Ishikawa (cell line): ENCODE results near the gene MAP2K1.

ENCODE experiments used
- CEBPB ChIP-seq: IDR thresholded peaks from 2 replicates; pipeline ENCODE4 v1.6.1; 2012
- CREB1 ChIP-seq: IDR thresholded peaks from 2 replicates; pipeline ENCODE4 v1.6.1; 2012; ENCODE audit warnings: low read depth
- EGR1 ChIP-seq: IDR thresholded peaks from 2 replicates; pipeline ENCODE4 v1.6.1; 2012
- EP300 ChIP-seq: IDR thresholded peaks from 2 replicates; pipeline ENCODE4 v1.6.1; 2012; ENCODE audit warnings: borderline replicate concordance
- FOXM1 ChIP-seq: IDR thresholded peaks from 2 replicates; pipeline ENCODE4 v1.6.1; 2012; ENCODE audit warnings: low read depth, borderline replicate concordance
- NFIC ChIP-seq: IDR thresholded peaks from 2 replicates; pipeline ENCODE4 v1.6.1; 2012
- RAD21 ChIP-seq: IDR thresholded peaks from 2 replicates; pipeline ENCODE4 v1.6.1; 2012; ENCODE audit warnings: low read depth
- TAF1 ChIP-seq: IDR thresholded peaks from 2 replicates; pipeline ENCODE4 v1.6.1; 2012; ENCODE audit warnings: low read depth, mild to moderate bottlenecking
- TCF12 ChIP-seq: IDR thresholded peaks from 2 replicates; pipeline ENCODE4 v1.6.1; 2012; ENCODE audit warnings: low read depth
- TEAD4 ChIP-seq: IDR thresholded peaks from 2 replicates; pipeline ENCODE4 v1.6.1; 2012
- YY1 ChIP-seq: IDR thresholded peaks from 2 replicates; pipeline ENCODE4 v1.6.1; 2012; ENCODE audit warnings: low read depth
- ZBTB7A ChIP-seq: IDR thresholded peaks from 2 replicates; pipeline ENCODE4 v1.6.1; 2012; ENCODE audit warnings: low read depth
- TF ChIP-seq, protein P1 (sequence below): IDR thresholded peaks from 2 replicates; pipeline ENCODE4 v1.6.1; 2012
- TF ChIP-seq, protein P2 (sequence below): IDR thresholded peaks from 2 replicates; pipeline ENCODE4 v1.6.1; 2012; ENCODE audit warnings: low read depth, mild to moderate bottlenecking
- TF ChIP-seq, protein P3 (sequence below): IDR thresholded peaks from 2 replicates; pipeline ENCODE4 v1.6.1; 2012

Gene MAP2K1

DNA sequence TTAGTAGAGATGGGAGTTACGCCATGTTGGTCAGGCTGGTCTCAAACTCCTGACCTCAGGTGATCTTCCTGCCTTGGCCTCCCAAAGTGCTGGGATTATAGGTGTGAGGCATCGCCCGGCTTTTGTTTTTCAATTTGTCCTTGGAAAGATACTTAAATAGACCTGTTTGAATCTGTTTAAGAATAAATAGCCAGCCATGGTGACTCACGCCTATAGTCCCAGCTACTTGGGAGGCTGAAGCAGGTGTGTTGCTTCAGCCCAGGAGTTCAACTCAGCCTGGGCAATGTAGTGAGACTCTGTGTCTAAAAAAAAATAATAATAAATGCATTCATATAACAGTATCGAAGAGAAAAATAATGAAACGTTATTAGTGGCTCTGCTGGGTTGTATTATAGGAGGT is 93.6 kb downstream of the MAP2K1 start:
- TF ChIP-seq TCF12 (no peak), EGR1 (no peak), RAD21 (no peak), CREB1 (no peak), YY1 (no peak), EP300 (no peak), TAF1 (no peak), ZBTB7A (no peak), FOXM1 (no peak)
- TF ChIP-seq, protein P1, sequence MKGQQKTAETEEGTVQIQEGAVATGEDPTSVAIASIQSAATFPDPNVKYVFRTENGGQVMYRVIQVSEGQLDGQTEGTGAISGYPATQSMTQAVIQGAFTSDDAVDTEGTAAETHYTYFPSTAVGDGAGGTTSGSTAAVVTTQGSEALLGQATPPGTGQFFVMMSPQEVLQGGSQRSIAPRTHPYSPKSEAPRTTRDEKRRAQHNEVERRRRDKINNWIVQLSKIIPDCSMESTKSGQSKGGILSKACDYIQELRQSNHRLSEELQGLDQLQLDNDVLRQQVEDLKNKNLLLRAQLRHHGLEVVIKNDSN: no peak
- TF ChIP-seq, protein P2, sequence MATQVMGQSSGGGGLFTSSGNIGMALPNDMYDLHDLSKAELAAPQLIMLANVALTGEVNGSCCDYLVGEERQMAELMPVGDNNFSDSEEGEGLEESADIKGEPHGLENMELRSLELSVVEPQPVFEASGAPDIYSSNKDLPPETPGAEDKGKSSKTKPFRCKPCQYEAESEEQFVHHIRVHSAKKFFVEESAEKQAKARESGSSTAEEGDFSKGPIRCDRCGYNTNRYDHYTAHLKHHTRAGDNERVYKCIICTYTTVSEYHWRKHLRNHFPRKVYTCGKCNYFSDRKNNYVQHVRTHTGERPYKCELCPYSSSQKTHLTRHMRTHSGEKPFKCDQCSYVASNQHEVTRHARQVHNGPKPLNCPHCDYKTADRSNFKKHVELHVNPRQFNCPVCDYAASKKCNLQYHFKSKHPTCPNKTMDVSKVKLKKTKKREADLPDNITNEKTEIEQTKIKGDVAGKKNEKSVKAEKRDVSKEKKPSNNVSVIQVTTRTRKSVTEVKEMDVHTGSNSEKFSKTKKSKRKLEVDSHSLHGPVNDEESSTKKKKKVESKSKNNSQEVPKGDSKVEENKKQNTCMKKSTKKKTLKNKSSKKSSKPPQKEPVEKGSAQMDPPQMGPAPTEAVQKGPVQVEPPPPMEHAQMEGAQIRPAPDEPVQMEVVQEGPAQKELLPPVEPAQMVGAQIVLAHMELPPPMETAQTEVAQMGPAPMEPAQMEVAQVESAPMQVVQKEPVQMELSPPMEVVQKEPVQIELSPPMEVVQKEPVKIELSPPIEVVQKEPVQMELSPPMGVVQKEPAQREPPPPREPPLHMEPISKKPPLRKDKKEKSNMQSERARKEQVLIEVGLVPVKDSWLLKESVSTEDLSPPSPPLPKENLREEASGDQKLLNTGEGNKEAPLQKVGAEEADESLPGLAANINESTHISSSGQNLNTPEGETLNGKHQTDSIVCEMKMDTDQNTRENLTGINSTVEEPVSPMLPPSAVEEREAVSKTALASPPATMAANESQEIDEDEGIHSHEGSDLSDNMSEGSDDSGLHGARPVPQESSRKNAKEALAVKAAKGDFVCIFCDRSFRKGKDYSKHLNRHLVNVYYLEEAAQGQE: no peak
- TF ChIP-seq, protein P3, sequence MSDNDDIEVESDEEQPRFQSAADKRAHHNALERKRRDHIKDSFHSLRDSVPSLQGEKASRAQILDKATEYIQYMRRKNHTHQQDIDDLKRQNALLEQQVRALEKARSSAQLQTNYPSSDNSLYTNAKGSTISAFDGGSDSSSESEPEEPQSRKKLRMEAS: no peak

DNA sequence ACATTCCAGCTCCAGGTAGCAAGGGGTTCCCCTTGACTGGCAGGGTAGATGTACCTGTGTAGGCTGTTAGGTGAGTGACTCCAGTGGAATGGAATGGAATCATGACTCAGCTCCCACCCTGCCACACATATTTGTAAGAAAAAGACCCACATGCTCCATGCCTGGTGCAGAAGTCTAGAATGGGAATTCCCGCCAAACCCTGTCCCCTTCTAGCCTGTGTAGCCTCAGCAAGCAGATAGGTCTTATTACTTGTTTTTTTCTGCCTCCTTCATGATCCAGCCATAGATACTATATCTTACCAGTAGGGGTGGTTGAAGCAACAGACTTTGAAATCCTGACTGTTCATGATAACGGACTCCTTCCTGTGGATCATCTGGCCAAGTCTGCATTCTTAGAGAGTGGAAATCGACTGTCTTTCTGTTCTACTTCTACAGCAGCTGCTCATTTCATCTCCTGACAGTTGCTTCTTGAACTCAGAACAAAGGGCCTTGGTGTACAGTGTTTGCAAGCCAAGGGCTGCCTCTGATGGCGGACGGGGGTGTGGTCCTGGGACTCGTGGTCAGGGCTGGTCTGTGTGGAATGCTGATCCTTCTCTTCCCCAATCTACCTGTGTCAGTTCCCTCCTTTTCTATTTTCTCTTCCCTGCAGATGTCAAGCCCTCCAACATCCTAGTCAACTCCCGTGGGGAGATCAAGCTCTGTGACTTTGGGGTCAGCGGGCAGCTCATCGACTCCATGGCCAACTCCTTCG is 94.6 kb downstream of the MAP2K1 start:
- TF ChIP-seq CREB1 (no peak), TEAD4 (peak; percentile 49; the same call in 1 of the 2 replicates), FOXM1 (no peak)
- TF ChIP-seq, protein P3: peak; percentile 69

DNA sequence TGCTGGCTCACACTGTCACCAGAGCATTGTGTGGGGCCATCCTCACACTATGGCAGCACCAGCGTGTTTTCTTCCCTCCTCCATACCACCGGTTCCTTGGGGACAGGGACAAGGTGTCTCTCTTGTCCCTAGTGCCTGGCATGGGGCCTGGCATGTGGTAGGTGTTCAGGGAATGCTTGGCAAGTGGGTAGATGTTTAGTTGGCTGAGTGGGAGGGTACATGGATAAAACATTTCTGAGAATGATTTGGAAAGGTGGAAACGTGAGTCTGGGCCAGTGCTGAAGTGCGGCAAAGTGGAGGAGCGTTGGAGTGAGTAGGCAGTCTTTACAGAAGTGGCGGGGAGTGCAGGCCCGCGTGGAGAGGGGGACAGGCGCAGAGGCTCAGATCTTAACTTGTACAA is 95.8 kb downstream of the MAP2K1 start:
- TF ChIP-seq, protein P3: no peak
- no peak for TF ChIP-seq TAF1
- TF ChIP-seq ZBTB7A: no peak
- TF ChIP-seq NFIC: no peak
- TF ChIP-seq, protein P1: no peak
- TF ChIP-seq YY1: no peak
- TF ChIP-seq TEAD4: no peak
- TF ChIP-seq, protein P2: no peak
- no peak for TF ChIP-seq EP300
- no peak for TF ChIP-seq EGR1

DNA sequence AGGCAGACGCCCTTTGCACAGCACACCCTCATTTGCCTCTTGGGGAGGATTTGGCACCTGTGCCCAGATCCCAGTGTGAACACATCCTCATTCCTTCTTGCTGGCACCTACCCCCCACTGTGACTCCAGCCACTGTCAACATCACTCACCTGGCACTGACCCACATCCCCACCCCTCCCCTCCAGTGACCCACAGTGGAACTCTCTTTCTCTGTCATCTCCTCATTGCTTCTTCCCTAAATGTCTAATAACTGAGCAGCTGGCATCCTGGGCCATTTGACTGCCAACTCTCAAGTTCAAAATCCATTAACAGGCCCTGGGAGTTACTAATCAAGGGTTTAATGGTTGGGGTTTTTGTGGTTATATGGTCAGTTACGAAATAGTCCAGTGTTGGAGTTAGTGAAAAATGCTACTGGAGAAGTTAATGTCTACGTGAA is 96.4 kb downstream of the MAP2K1 start:
- TF ChIP-seq RAD21 (no peak), CEBPB (0 out of 2 replicates have a peak, but pooled peaks have one; percentile 8), EGR1 (no peak), EP300 (peak; percentile 59; the same call in 1 of the 2 replicates), TCF12 (peak; percentile 62), TEAD4 (peak; percentile 58), ZBTB7A (no peak), NFIC (peak; percentile 88)
- TF ChIP-seq, protein P3: peak; percentile 24; the same call in 1 of the 2 replicates
- TF ChIP-seq, protein P1: no peak

DNA sequence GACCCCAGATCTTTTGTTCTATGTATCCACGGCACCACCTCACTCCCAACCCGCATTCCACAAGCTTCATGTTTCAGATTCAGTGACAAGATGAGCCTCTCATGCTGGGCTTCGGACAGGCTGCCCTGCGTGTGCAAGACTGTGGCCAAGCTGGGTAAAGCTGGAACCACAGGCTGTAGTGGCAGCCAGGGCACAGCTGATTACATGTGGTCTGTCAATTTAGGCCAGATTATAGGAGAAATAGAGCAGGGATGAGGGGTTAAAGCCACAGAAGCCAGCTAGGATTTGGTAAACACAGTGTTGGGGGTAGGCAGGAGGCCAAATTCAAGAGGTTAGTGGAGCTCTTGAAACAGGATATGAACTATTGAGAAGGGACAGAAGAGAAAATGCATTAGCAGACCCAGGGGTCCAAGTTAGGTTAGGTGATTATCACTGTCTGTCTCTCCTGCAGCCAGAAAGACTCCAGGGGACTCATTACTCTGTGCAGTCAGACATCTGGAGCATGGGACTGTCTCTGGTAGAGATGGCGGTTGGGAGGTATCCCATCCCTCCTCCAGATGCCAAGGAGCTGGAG is 97.9 kb downstream of the MAP2K1 start:
- TF ChIP-seq, protein P1: no peak
- no peak for TF ChIP-seq CEBPB
- no peak for TF ChIP-seq TCF12
- TF ChIP-seq, protein P2: no peak
- TF ChIP-seq FOXM1: no peak
- no peak for TF ChIP-seq EGR1
- TF ChIP-seq, protein P3: no peak
- TF ChIP-seq RAD21: no peak
- TF ChIP-seq CREB1: no peak
- TF ChIP-seq NFIC: no peak
- TF ChIP-seq ZBTB7A: no peak
- TF ChIP-seq YY1: no peak
